H1 (cell line): ENCODE measurements around the gene NAIF1. TPM values are rescaled to one million over a fixed set of nuclear protein-coding genes. Genes with fewer than 3 reads are reported as not detected.

Experiments used
- CTCF ChIA-PET: fragments of 300-600 bp; sonication (Branson Sonifier 250); formaldehyde crosslinking; loops from one replicate; lab custom pipeline; 2021; ENCODE audit not compliant: partially characterized antibody; lab: Charles Lee
- POLR2A ChIA-PET: fragments of 300-600 bp; sonication (Branson Sonifier 250); formaldehyde crosslinking; loops from one replicate; lab custom pipeline; 2021; ENCODE audit warnings: inconsistent platforms; ENCODE audit not compliant: partially characterized antibody; lab: Charles Lee
- DNase-seq, 2 experiments: peaks; one replicate each; pipeline versions ENCODE4 v3.0.0 to v3.0.0-alpha.2; 2010 to 2022; ENCODE audit warnings: low spot score in 2 of 2, low read depth in 1 of 2, mixed read lengths in 1 of 2
- FAIRE-seq: peaks from 2 replicates; lab custom pipeline; 2011; peaks lifted over from hg19 to GRCh38; lab: Jason Lieb, UNC
- H2AFZ ChIP-seq: 2 replicates; pipeline ENCODE4 v1.8.1; 2012; ENCODE audit warnings: low read length, inconsistent platforms
- H2AK5ac ChIP-seq: 2 replicates; pipeline ENCODE4 v1.6.1; 2013; ENCODE audit warnings: low read depth, low read length
- H2BK120ac ChIP-seq: replicated peaks from 2 replicates; pipeline ENCODE3; 2013; ENCODE audit warnings: low read depth, low read length, inconsistent platforms
- H2BK12ac ChIP-seq: 2 replicates; pipeline ENCODE4 v1.6.1; 2013; ENCODE audit warnings: low read depth, low read length
- H2BK15ac ChIP-seq: 2 replicates; pipeline ENCODE4 v1.6.1; 2013; ENCODE audit warnings: low read length
- H2BK20ac ChIP-seq: 2 replicates; pipeline ENCODE4 v1.6.1; 2013; ENCODE audit warnings: low read length
- H2BK5ac ChIP-seq: 2 replicates; pipeline ENCODE4 v1.6.1; 2013; ENCODE audit warnings: low read depth, low read length
- H3K14ac ChIP-seq: 2 replicates; pipeline ENCODE4 v1.6.1; 2013; ENCODE audit warnings: inconsistent platforms; ENCODE audit not compliant: insufficient read length
- H3K18ac ChIP-seq: 2 replicates; pipeline ENCODE4 v1.6.1; 2013; ENCODE audit warnings: low read length; ENCODE audit errors: extremely low read depth
- H3K23ac ChIP-seq: 2 replicates; pipeline ENCODE4 v1.6.1; 2013; ENCODE audit warnings: inconsistent platforms; ENCODE audit not compliant: insufficient read length
- H3K23me2 ChIP-seq: 2 replicates; pipeline ENCODE4 v1.6.1; 2013; ENCODE audit warnings: low read depth, low read length
- H3K27ac ChIP-seq: 2 replicates; pipeline ENCODE4 v1.6.1; 2011; ENCODE audit warnings: low read depth, low read length, inconsistent platforms
- H3K27me3 ChIP-seq, 4 experiments: replicated peaks in 1 of 4; 1 replicate in 1 of 4; 2 replicates in 3 of 4; pipeline versions ENCODE4 v1.6.1 to v1.8.1; 2011 to 2013; ENCODE audit warnings: low read length in 3 of 4, mild to moderate bottlenecking in 3 of 4, inconsistent platforms in 2 of 4, mixed read lengths in 2 of 4, moderate library complexity in 1 of 4; ENCODE audit not compliant: control insufficient read depth in 3 of 4, insufficient read depth in 3 of 4; ENCODE audit errors: extremely low read depth in 1 of 4
- H3K36me3 ChIP-seq, 4 experiments: 2 replicates each; pipeline versions ENCODE4 v1.6.1 to v1.8.1; 2011 to 2013; ENCODE audit warnings: mild to moderate bottlenecking in 4 of 4, low read length in 3 of 4, moderate library complexity in 2 of 4, control low read depth in 1 of 4, inconsistent platforms in 1 of 4; ENCODE audit not compliant: insufficient read depth in 4 of 4, control insufficient read depth in 2 of 4
- H3K4ac ChIP-seq: replicated peaks from 2 replicates; pipeline ENCODE3; 2013; ENCODE audit warnings: low read length, low read depth, mixed read lengths, inconsistent platforms; ENCODE audit not compliant: insufficient read length
- H3K4me1 ChIP-seq, 4 experiments: replicated peaks in 1 of 4; 1 replicate in 1 of 4; 2 replicates in 3 of 4; pipeline versions ENCODE4 v1.6.1 to v1.8.1; 2011 to 2013; ENCODE audit warnings: low read length in 3 of 4, inconsistent platforms in 2 of 4, mixed read lengths in 1 of 4; ENCODE audit not compliant: insufficient read depth in 4 of 4, control insufficient read depth in 3 of 4
- H3K4me2 ChIP-seq, 2 experiments: 2 replicates each; pipeline versions ENCODE4 v1.6.1 to v1.8.1; 2011 to 2013; ENCODE audit warnings: low read depth in 2 of 2, low read length in 2 of 2, control low read depth in 1 of 2, inconsistent platforms in 1 of 2, mild to moderate bottlenecking in 1 of 2; ENCODE audit not compliant: insufficient read depth in 1 of 2
- H3K4me3 ChIP-seq, 4 experiments: fragments of 200-600, 300-600 bp in 1 of 4; sonication (generic), shearing (Covaris generic), sonication (Bioruptor Twin) in 1 of 4; 2 replicates each; pipeline versions ENCODE4 v1.5.1 to v1.8.1; 2011 to 2016; ENCODE audit warnings: low read length in 4 of 4, low read depth in 3 of 4, control low read depth in 2 of 4, inconsistent platforms in 2 of 4, mild to moderate bottlenecking in 2 of 4, mixed read lengths in 1 of 4, moderate library complexity in 1 of 4; ENCODE audit not compliant: insufficient read depth in 2 of 4; ENCODE audit errors: extremely low read depth in 1 of 4
- H3K56ac ChIP-seq: replicated peaks from 2 replicates; pipeline ENCODE3; 2013; ENCODE audit warnings: low read depth, mild to moderate bottlenecking, mixed read lengths, low read length, inconsistent platforms; ENCODE audit not compliant: insufficient read length
- H3K79me1 ChIP-seq: 2 replicates; pipeline ENCODE4 v1.6.1; 2013; ENCODE audit warnings: low read depth, low read length, control low read depth
- H3K79me2 ChIP-seq, 2 experiments: 2 replicates each; pipeline versions ENCODE4 v1.6.1 to v1.8.1; 2012 to 2013; ENCODE audit warnings: low read length in 2 of 2, mild to moderate bottlenecking in 2 of 2, inconsistent platforms in 1 of 2; ENCODE audit not compliant: insufficient read depth in 2 of 2, control insufficient read depth in 1 of 2
- H3K9ac ChIP-seq, 4 experiments: replicated peaks in 1 of 4; 1 replicate in 1 of 4; 2 replicates in 3 of 4; pipeline versions ENCODE4 v1.6.1 to v1.8.1; 2011 to 2013; ENCODE audit warnings: low read depth in 3 of 4, low read length in 3 of 4, control low read depth in 2 of 4, mild to moderate bottlenecking in 2 of 4, moderate library complexity in 2 of 4, inconsistent platforms in 1 of 4; ENCODE audit errors: extremely low read depth in 1 of 4
- H3K9me3 ChIP-seq, 2 experiments: 2 replicates each; pipeline versions ENCODE4 v1.6.1 to v1.8.1; 2012 to 2013; ENCODE audit warnings: mild to moderate bottlenecking in 2 of 2, moderate library complexity in 2 of 2, control low read depth in 1 of 2, inconsistent platforms in 1 of 2, low read depth in 1 of 2, low read length in 1 of 2, mixed read lengths in 1 of 2; ENCODE audit not compliant: insufficient read depth in 2 of 2
- H4K20me1 ChIP-seq, 2 experiments: replicated peaks in 1 of 2; 2 replicates each; pipeline versions ENCODE3 to v1.8.1; 2011 to 2013; ENCODE audit warnings: inconsistent platforms in 2 of 2, low read length in 2 of 2, mild to moderate bottlenecking in 1 of 2; ENCODE audit not compliant: insufficient read depth in 2 of 2, control insufficient read depth in 1 of 2
- H4K5ac ChIP-seq: 2 replicates; pipeline ENCODE4 v1.6.1; 2013; ENCODE audit warnings: low read length, low read depth, mixed read lengths, inconsistent platforms; ENCODE audit not compliant: insufficient read length
- H4K8ac ChIP-seq: 2 replicates; pipeline ENCODE4 v1.8.0; 2013; ENCODE audit warnings: mild to moderate bottlenecking, moderate library complexity, low read length, inconsistent platforms; ENCODE audit not compliant: insufficient read depth; ENCODE audit errors: extremely low read depth
- H4K91ac ChIP-seq: replicated peaks from 2 replicates; pipeline ENCODE3; 2013; ENCODE audit warnings: low read length, mixed read lengths, inconsistent platforms; ENCODE audit not compliant: insufficient read length
- BCL11A ChIP-seq, 2 experiments: IDR thresholded peaks; one replicate each; pipeline ENCODE4 v1.6.1; 2011; ENCODE audit warnings: low read depth in 2 of 2, low read length in 2 of 2, mild to moderate bottlenecking in 2 of 2
- BRCA1 ChIP-seq: IDR thresholded peaks from 2 replicates; pipeline ENCODE4 v1.6.1; 2012; ENCODE audit warnings: low read depth, low read length, improper control_type of control experiment
- EP300 ChIP-seq, 2 experiments: IDR thresholded peaks; 1 replicate in 1 of 2; 2 replicates in 1 of 2; pipeline ENCODE4 v1.6.1; 2011 to 2012; ENCODE audit warnings: low read depth in 2 of 2, low read length in 2 of 2, mild to moderate bottlenecking in 2 of 2, borderline replicate concordance in 1 of 2, inconsistent platforms in 1 of 2, moderate library complexity in 1 of 2
- HDAC6 ChIP-seq: IDR thresholded peaks from one replicate; pipeline ENCODE4 v1.7.1; 2012; ENCODE audit warnings: low read depth, mild to moderate bottlenecking, inconsistent platforms, low read length, moderate library complexity
- MAFK ChIP-seq: IDR thresholded peaks from 2 replicates; pipeline ENCODE4 v1.6.1; 2012; ENCODE audit warnings: low read depth, mild to moderate bottlenecking, improper control_type of control experiment, low read length
- NRF1 ChIP-seq: IDR thresholded peaks from 2 replicates; pipeline ENCODE4 v1.6.1; 2011; ENCODE audit warnings: mild to moderate bottlenecking, low read depth, low read length, improper control_type of control experiment
- POU5F1 ChIP-seq: IDR thresholded peaks from 2 replicates; pipeline ENCODE4 v1.6.1; 2011; ENCODE audit warnings: low read depth, mild to moderate bottlenecking, low read length, moderate library complexity
- RBBP5 ChIP-seq: IDR thresholded peaks from 2 replicates; pipeline ENCODE4 v1.7.1; 2012; ENCODE audit warnings: low read depth, mild to moderate bottlenecking, inconsistent platforms, low read length, moderate library complexity, borderline replicate concordance
- SIRT6 ChIP-seq: IDR thresholded peaks from one replicate; pipeline ENCODE4 v1.7.1; 2012; ENCODE audit warnings: low read length, inconsistent platforms
- SP2 ChIP-seq: IDR thresholded peaks from 2 replicates; pipeline ENCODE4 v1.6.1; 2012; ENCODE audit warnings: mild to moderate bottlenecking, low read length, inconsistent platforms
- WGBS, 2 experiments: shearing (Covaris generic) in 1 of 2; methylation state at CpG; one replicate each; pipeline versions ENCODE4 v1.1.6 to v1.1.7; 2013 to 2015; ENCODE audit warnings: low lambda C conversion rate in 2 of 2, mixed read lengths in 2 of 2, inconsistent platforms in 1 of 2, low coverage in 1 of 2, missing lambda C conversion rate in 1 of 2; ENCODE audit not compliant: insufficient replicate concordance in 2 of 2, insufficient coverage in 1 of 2, insufficient read length in 1 of 2; ENCODE audit errors: extremely low coverage in 1 of 2, missing lambda C conversion rate in 1 of 2; 5-methylcytosine and 5-hydroxymethylcytosine counted together
- polyA plus RNA-seq, 7 experiments: library from polyadenylated mRNA; depleted of rRNA in 3 of 7; stranded (reverse) in 5 of 7; unstranded in 2 of 7; fragments of >200 nt in 5 of 7; fragments of 200-250 nt in 2 of 7; gene quantifications; 1 replicate in 5 of 7; 2 replicates in 1 of 7; 4 replicates in 1 of 7; pipeline versions ENCODE4 v1.2.1 to v1.2.3, GENCODE V29; 2011 to 2013; ENCODE audit warnings: missing spikeins in 2 of 7, mixed read lengths in 2 of 7
- total RNA-seq: library from RNA; stranded (reverse); fragmentation: NEBNext Ultra II Directional; extraction: Animal tissue kit (Norgen Biotek cat#: 25700); gene quantifications from 2 replicates; pipeline ENCODE4 v1.2.1, GENCODE V29; 2021
- TF ChIP-seq, protein P1 (sequence below): IDR thresholded peaks from 2 replicates; pipeline ENCODE4 v1.6.1; 2012; ENCODE audit warnings: inconsistent platforms

The NAIF1 gene
- total and polyA plus RNA-seq, 2 of the 8 experiments (the other 6 are each of a cell fraction or from before 2014, with no cell fraction given), result 8.7 to 9.0 TPM

DNA sequence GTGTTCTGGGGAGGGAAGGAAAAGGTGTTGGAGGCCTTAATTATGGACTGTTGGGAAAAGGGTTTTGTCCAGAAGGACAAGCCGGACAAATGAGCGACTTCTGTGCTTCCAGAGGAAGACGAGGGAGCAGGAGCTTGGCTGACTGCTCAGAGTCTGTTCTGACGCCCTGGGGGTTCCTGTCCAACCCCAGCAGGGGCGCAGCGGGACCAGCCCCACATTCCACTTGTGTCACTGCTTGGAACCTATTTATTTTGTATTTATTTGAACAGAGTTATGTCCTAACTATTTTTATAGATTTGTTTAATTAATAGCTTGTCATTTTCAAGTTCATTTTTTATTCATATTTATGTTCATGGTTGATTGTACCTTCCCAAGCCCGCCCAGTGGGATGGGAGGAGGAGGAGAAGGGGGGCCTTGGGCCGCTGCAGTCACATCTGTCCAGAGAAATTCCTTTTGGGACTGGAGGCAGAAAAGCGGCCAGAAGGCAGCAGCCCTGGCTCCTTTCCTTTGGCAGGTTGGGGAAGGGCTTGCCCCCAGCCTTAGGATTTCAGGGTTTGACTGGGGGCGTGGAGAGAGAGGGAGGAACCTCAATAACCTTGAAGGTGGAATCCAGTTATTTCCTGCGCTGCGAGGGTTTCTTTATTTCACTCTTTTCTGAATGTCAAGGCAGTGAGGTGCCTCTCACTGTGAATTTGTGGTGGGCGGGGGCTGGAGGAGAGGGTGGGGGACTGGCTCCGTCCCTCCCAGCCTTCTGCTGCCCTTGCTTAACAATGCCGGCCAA, 41.3 kb upstream of the NAIF1 start:
- Histone ChIP-seq H3K23ac (no peak overlapping the region), H2BK20ac (no peak overlapping the region), H3K4me2 (no peak overlapping the region), H2BK12ac (no peak overlapping the region), H2AFZ (no peak overlapping the region), H3K4me1 (no peaks in the 10 kb centered on the region), H3K4ac (no peak overlapping the region), H3K79me1 (no peaks in the 10 kb centered on the region; the same call in 1 of the 2 replicates), H4K91ac (no peak overlapping the region), H4K5ac (no peak overlapping the region), H3K36me3 (peaks cover 13 to 36% (median 36%) of the 10 kb centered on the region in 4 experiments), H3K9ac (no peak overlapping the region), H3K27ac (no peak overlapping the region), H2BK120ac (no peak overlapping the region), H3K18ac (no peak overlapping the region), H3K27me3 (no peaks in the 10 kb centered on the region), H2BK15ac (no peak overlapping the region), H3K14ac (no peak overlapping the region), H3K79me2 (no peaks in the 10 kb centered on the region), H3K4me3 (no peak overlapping the region), H2AK5ac (no peak overlapping the region), H3K9me3 (no peaks in the 10 kb centered on the region), H2BK5ac (no peak overlapping the region), H4K20me1 (peaks cover 3 to 6% of the 10 kb centered on the region in 2 experiments), H3K23me2 (no peaks in the 10 kb centered on the region), H4K8ac (no peak overlapping the region), H3K56ac (no peak overlapping the region)
- ChIA-PET POLR2A (interaction anchor here (0.7 to 12.1 kb wide), 6 partner anchors 7 to 283 kb away, joined by 3 to 119 read pairs (median 19); no protein-coding TSS in a partner anchor), CTCF (interaction anchor here (0.8 to 2.8 kb wide), 6 partner anchors 8 to 165 kb away, joined by 3 to 22 read pairs (median 4); no protein-coding TSS in a partner anchor)
- no peak for DNase-seq
- TF ChIP-seq NRF1 (no peak), SP2 (no peak), POU5F1 (no peak), RBBP5 (no peak), BRCA1 (no peak), BCL11A (IDR thresholded peaks at IDR 0.05; ENCODE audit: low read depth in 2 of 2, low read length in 2 of 2) (no peak), MAFK (no peak), HDAC6 (no peak), EP300 (IDR thresholded peaks at IDR 0.05; ENCODE audit: borderline replicate concordance in 1 of 2, low read depth in 2 of 2, low read length in 2 of 2) (no peak), SIRT6 (no peak)
- TF ChIP-seq, protein P1, sequence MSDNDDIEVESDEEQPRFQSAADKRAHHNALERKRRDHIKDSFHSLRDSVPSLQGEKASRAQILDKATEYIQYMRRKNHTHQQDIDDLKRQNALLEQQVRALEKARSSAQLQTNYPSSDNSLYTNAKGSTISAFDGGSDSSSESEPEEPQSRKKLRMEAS, result no peak
- FAIRE-seq, result no peak
- WGBS, 2 experiments, result 87% methylated on average over 13 of the region's 15 CpGs; no CpG with 5 or more reads in 1 of the 2 experiments
